HG02588 (cell line): ENCODE measurements around the gene ANKS3.
"Not testable (repeated sequence)": the region's sequence is repeated elsewhere in the genome, so short reads cannot be mapped to it uniquely, and the experiment has no call there.

ENCODE experiments used
- ATAC-seq: cut with Tn5 transposase; IDR thresholded peaks from one replicate; pipeline ENCODE4 v1.9.1; 2021; ENCODE audit warnings: mild to moderate bottlenecking, moderate library complexity; ENCODE audit not compliant: unreplicated experiment

ANKS3 gene

DNA sequence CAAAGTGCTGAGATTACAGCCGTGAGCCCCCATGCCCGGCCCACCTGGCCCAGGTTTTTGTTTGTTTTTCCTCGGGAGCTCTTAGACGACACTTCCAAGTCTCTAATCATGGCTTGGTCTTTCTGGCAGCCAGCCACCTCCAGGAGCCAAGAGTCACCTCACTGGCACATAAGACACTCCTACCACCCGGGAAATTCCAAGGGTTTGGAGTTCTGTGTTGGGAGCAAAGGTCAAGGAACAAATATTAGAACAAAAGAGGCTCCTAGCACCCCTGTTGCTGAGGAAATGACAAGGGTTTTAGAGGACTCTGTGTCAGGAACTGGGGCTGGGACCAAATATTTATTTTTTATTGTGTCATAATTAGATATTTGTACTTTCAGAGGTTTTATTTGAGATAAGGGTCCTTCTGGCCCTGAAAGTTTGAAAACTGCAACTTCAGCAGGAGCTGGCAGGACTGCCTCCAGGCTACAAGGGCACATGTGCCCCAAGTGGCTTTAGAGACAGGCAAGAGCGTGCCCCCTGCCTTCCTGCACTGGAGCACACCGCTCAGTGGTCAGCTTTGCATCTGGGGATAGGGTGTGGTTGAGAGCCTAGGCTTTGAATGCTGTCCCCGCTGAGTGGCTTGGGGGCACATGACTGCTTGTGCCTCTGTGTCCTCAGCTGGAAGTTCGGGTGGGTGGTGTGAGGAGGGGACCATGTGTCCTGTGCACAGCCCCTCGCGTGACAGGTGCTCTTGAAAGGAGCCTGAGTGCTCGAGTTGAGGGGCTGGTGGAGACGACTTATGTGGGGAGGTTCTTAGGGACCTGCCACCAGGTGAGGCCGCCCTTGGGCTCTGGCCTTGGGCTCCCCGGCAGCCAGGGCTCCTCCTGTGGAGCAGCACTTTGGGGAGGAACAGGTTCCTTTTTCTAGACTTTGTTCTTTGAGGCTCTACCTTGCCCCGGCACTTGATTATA, 79.8 kb downstream of the ANKS3 start:
- ATAC-seq = no peak

DNA sequence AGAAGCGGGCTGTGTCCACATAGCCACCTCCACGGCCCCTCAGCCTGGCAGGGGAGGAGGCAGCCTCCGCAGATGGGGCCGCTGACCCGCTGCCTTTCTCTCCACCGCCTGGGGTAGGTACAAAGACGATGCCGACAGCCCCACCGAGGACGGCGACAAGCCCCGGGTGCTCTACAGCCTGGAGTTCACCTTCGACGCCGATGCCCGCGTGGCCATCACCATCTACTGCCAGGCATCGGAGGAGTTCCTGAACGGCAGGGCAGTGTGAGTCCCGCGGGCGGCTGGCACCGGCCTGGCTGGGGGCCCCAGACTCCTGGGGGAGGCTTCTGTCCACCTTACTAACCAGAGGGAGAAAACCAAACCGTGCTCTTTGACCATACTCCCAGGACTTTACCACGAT, 81.5 kb downstream of the ANKS3 start:
- no peak for ATAC-seq

- ATAC-seq = no peak
Observed at GRCh38 chr16:4651827-4652226, 82.2 kb downstream of the ANKS3 start.

GRCh38 chr16:4650443-4651074, 83.5 kb downstream of the ANKS3 start:
- not testable (repeated sequence) for ATAC-seq

- no peak for ATAC-seq
Observed at GRCh38 chr16:4649744-4650442, 84.2 kb downstream of the ANKS3 start.

DNA sequence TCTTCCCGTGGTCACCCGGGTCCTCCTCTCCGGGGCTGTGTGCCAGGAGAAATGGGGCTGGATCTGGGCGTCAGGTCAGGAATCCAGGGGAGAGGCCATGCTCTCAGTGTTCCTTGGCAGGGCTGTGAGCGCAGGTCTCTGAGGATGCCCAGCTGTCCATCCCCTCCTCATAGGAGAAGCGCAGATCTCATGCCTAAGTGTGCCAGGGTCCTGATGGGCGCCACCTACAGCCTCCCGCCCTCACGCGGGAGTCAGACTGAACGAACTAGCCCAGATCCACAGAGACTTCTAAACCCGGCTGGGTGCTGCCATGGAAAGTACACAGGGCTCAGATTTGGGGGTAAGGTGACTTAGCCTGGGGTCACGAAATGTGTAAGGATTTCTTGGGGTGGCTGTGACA, 85.2 kb downstream of the ANKS3 start:
- ATAC-seq = no peak

GRCh38 chr16:4647644-4647980, 86.5 kb downstream of the ANKS3 start:
- ATAC-seq = no peak

- ATAC-seq = no peak
Observed at GRCh38 chr16:4646773-4647643, 87.1 kb downstream of the ANKS3 start.
